ENCODE results near the gene RPGRIP1L. TPM values are rescaled to one million over a fixed set of nuclear protein-coding genes. Genes with fewer than 3 reads are reported as not detected.

Gene RPGRIP1L
- total RNA-seq, 1 experiment from 2014 or later: 19.8 TPM

GRCh38 chr16:53605356-53605755 is 98.3 kb downstream of the RPGRIP1L start:
- TF ChIP-seq CTCF (conservative IDR thresholded peaks at IDR 0.05; ENCODE audit: low read depth, low read length): no peak
- no peak for TF ChIP-seq EZH2 (IDR thresholded peaks at IDR 0.05; ENCODE audit: borderline replicate concordance, low read depth, low read length, poor library complexity, severe bottlenecking)
- POLR2A ChIA-PET (ENCODE audit: low non-redundant PET): no interaction called here
- H3K9me3 ChIP-seq (ENCODE audit: low read depth, low read length, poor library complexity, severe bottlenecking): no peaks in the 10 kb centered on the region
- intact Hi-C loops (cut with micrococcal nuclease; ENCODE audit: unreplicated experiment): no loop called here
- no peaks in the 10 kb centered on the region for H3K36me3 ChIP-seq (ENCODE audit: insufficient read depth, low read length, poor library complexity, severe bottlenecking)
- no peak overlapping the region for H3K27ac ChIP-seq (ENCODE audit: low read depth, low read length, poor library complexity, severe bottlenecking)
- H3K27me3 ChIP-seq (replicated peaks; ENCODE audit: insufficient read depth, low read depth, low read length, poor library complexity): no peaks in the 10 kb centered on the region
- CTCF ChIA-PET: no interaction called here
- H3K4me3 ChIP-seq (ENCODE audit: low read depth, low read length, poor library complexity, severe bottlenecking): no peak overlapping the region
- no TSS peak for BruUV-seq (replicated peaks)
- no peaks in the 10 kb centered on the region for H3K4me1 ChIP-seq (ENCODE audit: insufficient read depth, low read length, poor library complexity, severe bottlenecking)
- no peak for DNase-seq (ENCODE audit: low spot score)

- no peaks in the 10 kb centered on the region for H3K27me3 ChIP-seq (replicated peaks; ENCODE audit: insufficient read depth, low read depth, low read length, poor library complexity)
- TF ChIP-seq CTCF (conservative IDR thresholded peaks at IDR 0.05; ENCODE audit: low read depth, low read length): no peak
- DNase-seq (ENCODE audit: low spot score): no peak
- POLR2A ChIA-PET (ENCODE audit: low non-redundant PET): interaction anchor here (0.6 kb wide), 1 partner anchor 668 kb away, joined by 9 read pairs; no protein-coding TSS in a partner anchor
- no peak overlapping the region for H3K4me3 ChIP-seq (ENCODE audit: low read depth, low read length, poor library complexity, severe bottlenecking)
- H3K4me1 ChIP-seq (ENCODE audit: insufficient read depth, low read length, poor library complexity, severe bottlenecking): peaks cover 5% of the 10 kb centered on the region
- CTCF ChIA-PET: no interaction called here
- intact Hi-C loops (cut with micrococcal nuclease; ENCODE audit: unreplicated experiment): no loop called here
- no peak overlapping the region for H3K27ac ChIP-seq (ENCODE audit: low read depth, low read length, poor library complexity, severe bottlenecking)
- H3K9me3 ChIP-seq (ENCODE audit: low read depth, low read length, poor library complexity, severe bottlenecking): no peaks in the 10 kb centered on the region
- no TSS peak for BruUV-seq (replicated peaks)
- H3K36me3 ChIP-seq (ENCODE audit: insufficient read depth, low read length, poor library complexity, severe bottlenecking): no peaks in the 10 kb centered on the region
Observed at GRCh38 chr16:53601961-53602360, 101.7 kb downstream of the RPGRIP1L start.

GRCh38 chr16:53600616-53601015 is 103.0 kb downstream of the RPGRIP1L start:
- POLR2A ChIA-PET (ENCODE audit: low non-redundant PET): no interaction called here
- no peaks in the 10 kb centered on the region for H3K36me3 ChIP-seq (ENCODE audit: insufficient read depth, low read length, poor library complexity, severe bottlenecking)
- H3K4me3 ChIP-seq (ENCODE audit: low read depth, low read length, poor library complexity, severe bottlenecking): no peak overlapping the region
- CTCF ChIA-PET: no interaction called here
- H3K27me3 ChIP-seq (replicated peaks; ENCODE audit: insufficient read depth, low read depth, low read length, poor library complexity): no peaks in the 10 kb centered on the region
- BruUV-seq (replicated peaks): no TSS peak
- peaks cover 5% of the 10 kb centered on the region for H3K4me1 ChIP-seq (ENCODE audit: insufficient read depth, low read length, poor library complexity, severe bottlenecking)
- H3K27ac ChIP-seq (ENCODE audit: low read depth, low read length, poor library complexity, severe bottlenecking): no peak overlapping the region
- TF ChIP-seq CTCF (conservative IDR thresholded peaks at IDR 0.05; ENCODE audit: low read depth, low read length) (no peak), EZH2 (IDR thresholded peaks at IDR 0.05; ENCODE audit: borderline replicate concordance, low read depth, low read length, poor library complexity, severe bottlenecking) (no peak)
- intact Hi-C loops (cut with micrococcal nuclease; ENCODE audit: unreplicated experiment): no loop called here
- DNase-seq (ENCODE audit: low spot score): no peak
- no peaks in the 10 kb centered on the region for H3K9me3 ChIP-seq (ENCODE audit: low read depth, low read length, poor library complexity, severe bottlenecking)

Measured in A673 (cell line).